Transverse colon (tissue), 4 donors: ENCODE results near the gene STRAP.

ENCODE experiments used
- EP300 ChIP-seq: sonication (generic); formaldehyde crosslinking; IDR thresholded peaks from one replicate; pipeline ENCODE4 v1.6.1; 2017; ENCODE audit warnings: antibody characterized with exemption, low read depth
- POLR2A ChIP-seq: fragments of 450-650 bp; IDR thresholded peaks from one replicate; pipeline ENCODE4 v1.6.1; 2016; ENCODE audit warnings: antibody characterized with exemption, mild to moderate bottlenecking, moderate library complexity
- POLR2AphosphoS5 ChIP-seq, 3 donors: sonication (generic); formaldehyde crosslinking; IDR thresholded peaks; one replicate each; pipeline ENCODE4 v1.6.1; 2016; ENCODE audit warnings: antibody characterized with exemption in 3 of 3
- TF ChIP-seq, protein P1 (sequence below), 5 experiments: fragments of 200-600 bp in 3 of 5; fragments of 450-650 bp in 2 of 5; sonication (generic) in 3 of 5; IDR thresholded peaks; 1 replicate in 2 of 5; 2 replicates in 3 of 5; pipeline ENCODE4 v1.5.1; 2016 to 2017; ENCODE audit warnings: antibody characterized with exemption in 5 of 5, inconsistent platforms in 3 of 5, mild to moderate bottlenecking in 2 of 5, moderate library complexity in 1 of 5

GRCh38 chr12:15904378-15904920, 22.3 kb downstream of the STRAP start:
- TF ChIP-seq POLR2A (no peak), POLR2AphosphoS5 (IDR thresholded peaks at IDR 0.05) (no peak), EP300 (no peak)
- TF ChIP-seq, protein P1, sequence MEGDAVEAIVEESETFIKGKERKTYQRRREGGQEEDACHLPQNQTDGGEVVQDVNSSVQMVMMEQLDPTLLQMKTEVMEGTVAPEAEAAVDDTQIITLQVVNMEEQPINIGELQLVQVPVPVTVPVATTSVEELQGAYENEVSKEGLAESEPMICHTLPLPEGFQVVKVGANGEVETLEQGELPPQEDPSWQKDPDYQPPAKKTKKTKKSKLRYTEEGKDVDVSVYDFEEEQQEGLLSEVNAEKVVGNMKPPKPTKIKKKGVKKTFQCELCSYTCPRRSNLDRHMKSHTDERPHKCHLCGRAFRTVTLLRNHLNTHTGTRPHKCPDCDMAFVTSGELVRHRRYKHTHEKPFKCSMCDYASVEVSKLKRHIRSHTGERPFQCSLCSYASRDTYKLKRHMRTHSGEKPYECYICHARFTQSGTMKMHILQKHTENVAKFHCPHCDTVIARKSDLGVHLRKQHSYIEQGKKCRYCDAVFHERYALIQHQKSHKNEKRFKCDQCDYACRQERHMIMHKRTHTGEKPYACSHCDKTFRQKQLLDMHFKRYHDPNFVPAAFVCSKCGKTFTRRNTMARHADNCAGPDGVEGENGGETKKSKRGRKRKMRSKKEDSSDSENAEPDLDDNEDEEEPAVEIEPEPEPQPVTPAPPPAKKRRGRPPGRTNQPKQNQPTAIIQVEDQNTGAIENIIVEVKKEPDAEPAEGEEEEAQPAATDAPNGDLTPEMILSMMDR (IDR thresholded peaks at IDR 0.05) = no peak
